HepG2 (cell line): Measurements from ENCODE around the gene PMVK. TPM values are rescaled to one million over a fixed set of nuclear protein-coding genes. Genes with fewer than 3 reads are reported as not detected.
A peak's percentile ranks its signal among the peaks of the same experiment; 100 is the strongest.

ENCODE experiments used
- ESRRA ChIP-seq: sonication (generic); formaldehyde crosslinking; IDR thresholded peaks from 2 replicates; pipeline ENCODE4 v1.5.1; 2020; ENCODE audit warnings: mild to moderate bottlenecking, low read depth, missing genetic modification reagents
- FOXP1 ChIP-seq, 2 experiments: fragments of 450-650 bp in 1 of 2; IDR thresholded peaks; 2 replicates each; pipeline ENCODE4 v1.6.1; 2017 to 2018; ENCODE audit warnings: antibody characterized with exemption in 1 of 2
- MAFF ChIP-seq: IDR thresholded peaks from 2 replicates; pipeline ENCODE4 v1.6.1; 2011; ENCODE audit warnings: low read depth, low read length, improper control_type of control experiment
- NFYB ChIP-seq: sonication (generic); formaldehyde crosslinking; IDR thresholded peaks from 2 replicates; pipeline ENCODE4 v1.4.0; 2020; ENCODE audit warnings: missing genetic modification reagents
- NPAS2 ChIP-seq: sonication (generic); formaldehyde crosslinking; IDR thresholded peaks from 2 replicates; pipeline ENCODE4 v1.8.0; 2022; ENCODE audit warnings: mild to moderate bottlenecking, missing genetic modification reagents, borderline replicate concordance
- PHB2 ChIP-seq: fragments of 450-650 bp; IDR thresholded peaks from 2 replicates; pipeline ENCODE4 v1.6.1; 2018; ENCODE audit not compliant: partially characterized antibody
- SALL1 ChIP-seq: sonication (generic); formaldehyde crosslinking; IDR thresholded peaks from 2 replicates; pipeline ENCODE4 v1.8.0; 2022; ENCODE audit warnings: mild to moderate bottlenecking, missing genetic modification reagents
- SP2 ChIP-seq: sonication (generic); formaldehyde crosslinking; IDR thresholded peaks from 2 replicates; pipeline ENCODE4 v1.5.1; 2020; ENCODE audit warnings: mild to moderate bottlenecking, missing genetic modification reagents
- ZBTB7B ChIP-seq: sonication (generic); formaldehyde crosslinking; IDR thresholded peaks from 2 replicates; pipeline ENCODE4 v1.4.0; 2020; ENCODE audit warnings: missing genetic modification reagents
- ZFP82 ChIP-seq: sonication (generic); formaldehyde crosslinking; IDR thresholded peaks from 2 replicates; pipeline ENCODE4 v1.5.1; 2020; ENCODE audit warnings: mild to moderate bottlenecking, missing genetic modification reagents, borderline replicate concordance
- ZNF335 ChIP-seq: sonication (generic); formaldehyde crosslinking; IDR thresholded peaks from 2 replicates; pipeline ENCODE4 v1.4.0; 2020; ENCODE audit warnings: missing genetic modification reagents
- ZNF644 ChIP-seq: IDR thresholded peaks from 2 replicates; pipeline ENCODE4 v1.6.1; 2016; ENCODE audit warnings: low read depth
- ZNF709 ChIP-seq: sonication (generic); formaldehyde crosslinking; IDR thresholded peaks from 2 replicates; pipeline ENCODE4 v1.5.0; 2020; ENCODE audit warnings: mild to moderate bottlenecking, missing genetic modification reagents
- ZNF768 ChIP-seq: sonication (generic); formaldehyde crosslinking; IDR thresholded peaks from 2 replicates; pipeline ENCODE4 v1.4.0; 2020; ENCODE audit warnings: missing genetic modification reagents
- ZNF775 ChIP-seq: sonication (generic); formaldehyde crosslinking; IDR thresholded peaks from 2 replicates; pipeline ENCODE4 v1.4.0; 2020; ENCODE audit warnings: missing genetic modification reagents, mild to moderate bottlenecking, moderate library complexity, borderline replicate concordance
- ZSCAN21 ChIP-seq: sonication (generic); formaldehyde crosslinking; IDR thresholded peaks from 2 replicates; pipeline ENCODE4 v1.8.0; 2022; ENCODE audit warnings: mild to moderate bottlenecking, missing genetic modification reagents, moderate library complexity, borderline replicate concordance
- ZSCAN31 ChIP-seq: sonication (generic); formaldehyde crosslinking; IDR thresholded peaks from 2 replicates; pipeline ENCODE4 v1.5.0; 2020; ENCODE audit warnings: low read depth, mild to moderate bottlenecking, missing genetic modification reagents
- polyA plus RNA-seq, 8 experiments: library from polyadenylated mRNA; depleted of rRNA in 3 of 8; stranded (reverse) in 7 of 8; unstranded in 1 of 8; fragments of >200 nt; fragmentation: Illumina TruSeq in 4 of 8; extraction: Trizol in 4 of 8; gene quantifications; 2 replicates each; pipeline versions ENCODE4 v1.2.1 to v1.2.3, GENCODE V29; 2011 to 2016; ENCODE audit warnings: low read depth in 4 of 8, missing spikeins in 1 of 8, mixed read lengths in 1 of 8; ENCODE audit not compliant: insufficient read depth in 1 of 8
- total RNA-seq, 5 experiments: library from RNA; depleted of rRNA; stranded (reverse); fragments of >200 nt; fragmentation: Illumina TruSeq; extraction: Trizol; gene quantifications; 2 replicates each; pipeline ENCODE4 v1.2.3, GENCODE V29; 2016; ENCODE audit warnings: low read depth in 1 of 5
- TF ChIP-seq, protein P1 (sequence below): sonication (generic); formaldehyde crosslinking; conservative IDR thresholded peaks from 2 replicates; pipeline ENCODE4 v1.4.0; 2020; ENCODE audit warnings: missing genetic modification reagents
- TF ChIP-seq, protein P2 (sequence below): sonication (generic); formaldehyde crosslinking; IDR thresholded peaks from 2 replicates; pipeline ENCODE4 v1.5.1; 2020; ENCODE audit warnings: missing genetic modification reagents, mild to moderate bottlenecking, borderline replicate concordance
- TF ChIP-seq, protein P3 (sequence below): sonication (generic); formaldehyde crosslinking; IDR thresholded peaks from 2 replicates; pipeline ENCODE4 v1.9.0; 2021; ENCODE audit warnings: missing genetic modification reagents, mild to moderate bottlenecking, borderline replicate concordance
- TF ChIP-seq, protein P4 (sequence below): IDR thresholded peaks from 2 replicates; pipeline ENCODE4 v1.6.1; 2016; ENCODE audit warnings: missing compliant biosample characterization, missing genetic modification reagents, borderline replicate concordance

PMVK gene
- total and polyA plus RNA-seq, 2 of the 13 experiments (the other 11 are each of a cell fraction or from before 2014, with no cell fraction given), result 3.9 to 12.6 TPM

DNA sequence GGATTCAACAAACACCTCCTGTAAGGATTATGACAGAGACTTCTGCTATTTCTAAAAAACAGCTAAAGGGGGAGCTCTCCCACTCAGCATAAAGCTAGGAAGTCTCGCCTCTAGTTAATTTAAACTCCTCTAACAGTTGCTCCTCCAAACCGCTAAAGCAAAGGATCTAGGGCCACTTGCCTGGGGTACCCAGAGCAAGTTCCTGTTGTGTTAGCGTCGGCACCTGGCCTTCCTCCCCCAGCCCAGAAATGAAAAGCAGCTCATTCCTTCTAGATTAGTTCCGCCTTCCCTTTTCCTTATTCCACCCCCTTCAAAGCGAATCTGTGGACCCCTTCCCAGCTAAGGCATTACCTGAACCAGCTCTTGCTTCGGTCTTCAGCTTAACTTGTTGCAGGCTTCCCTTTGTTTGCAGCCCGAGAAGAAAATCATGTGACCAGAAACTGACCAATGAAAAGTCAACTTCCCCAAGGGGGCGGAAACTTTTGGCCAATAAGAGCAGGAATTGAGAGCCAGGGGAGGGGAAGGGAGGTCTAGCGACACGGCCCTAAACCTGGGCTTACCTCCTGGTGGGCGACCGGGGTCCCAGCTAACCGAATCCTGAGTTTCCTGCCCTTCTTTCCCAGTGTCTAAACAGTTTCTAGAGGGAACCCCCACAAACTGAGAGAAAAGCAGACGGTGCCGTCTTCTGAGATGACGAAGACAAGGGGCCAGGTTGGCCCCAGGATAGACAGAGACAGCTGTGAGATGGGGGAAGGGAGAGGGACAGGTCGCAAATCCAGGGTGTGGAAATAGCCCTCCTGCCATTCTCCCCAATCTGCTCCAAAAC, 19.4 kb upstream of the PMVK start, which contains the start of gene PBXIP1 (continued):
- TF ChIP-seq ZNF644 (CRISPR knock-in tag) (no peak), ZNF709 (no peak), PHB2 (no peak), ESRRA (CRISPR knock-in tag) (no peak), SALL1 (CRISPR knock-in tag) (no peak), FOXP1 (IDR thresholded peaks at IDR 0.05) (no peak), FOXP1 (CRISPR knock-in tag; IDR thresholded peaks at IDR 0.05) (no peak), NPAS2 (CRISPR knock-in tag) (no peak), ZBTB7B (CRISPR knock-in tag) (peak; percentile 53; the same call in 1 of the 2 replicates), ZNF335 (peak; percentile 76; the same call in 1 of the 2 replicates), ZNF768 (CRISPR knock-in tag) (no peak), ZFP82 (CRISPR knock-in tag) (no peak), SP2 (CRISPR knock-in tag) (peak; percentile 81), ZSCAN21 (CRISPR knock-in tag) (no peak), ZSCAN31 (no peak), NFYB (CRISPR knock-in tag) (peak; percentile 85), ZNF775 (no peak), MAFF (no peak)
- TF ChIP-seq, protein P1, sequence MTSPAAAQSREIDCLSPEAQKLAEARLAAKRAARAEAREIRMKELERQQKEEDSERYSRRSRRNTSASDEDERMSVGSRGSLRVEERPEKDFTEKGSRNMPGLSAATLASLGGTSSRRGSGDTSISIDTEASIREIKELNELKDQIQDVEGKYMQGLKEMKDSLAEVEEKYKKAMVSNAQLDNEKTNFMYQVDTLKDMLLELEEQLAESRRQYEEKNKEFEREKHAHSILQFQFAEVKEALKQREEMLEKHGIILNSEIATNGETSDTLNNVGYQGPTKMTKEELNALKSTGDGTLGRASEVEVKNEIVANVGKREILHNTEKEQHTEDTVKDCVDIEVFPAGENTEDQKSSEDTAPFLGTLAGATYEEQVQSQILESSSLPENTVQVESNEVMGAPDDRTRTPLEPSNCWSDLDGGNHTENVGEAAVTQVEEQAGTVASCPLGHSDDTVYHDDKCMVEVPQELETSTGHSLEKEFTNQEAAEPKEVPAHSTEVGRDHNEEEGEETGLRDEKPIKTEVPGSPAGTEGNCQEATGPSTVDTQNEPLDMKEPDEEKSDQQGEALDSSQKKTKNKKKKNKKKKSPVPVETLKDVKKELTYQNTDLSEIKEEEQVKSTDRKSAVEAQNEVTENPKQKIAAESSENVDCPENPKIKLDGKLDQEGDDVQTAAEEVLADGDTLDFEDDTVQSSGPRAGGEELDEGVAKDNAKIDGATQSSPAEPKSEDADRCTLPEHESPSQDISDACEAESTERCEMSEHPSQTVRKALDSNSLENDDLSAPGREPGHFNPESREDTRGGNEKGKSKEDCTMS (CRISPR knock-in tag), result no peak
- TF ChIP-seq, protein P2, sequence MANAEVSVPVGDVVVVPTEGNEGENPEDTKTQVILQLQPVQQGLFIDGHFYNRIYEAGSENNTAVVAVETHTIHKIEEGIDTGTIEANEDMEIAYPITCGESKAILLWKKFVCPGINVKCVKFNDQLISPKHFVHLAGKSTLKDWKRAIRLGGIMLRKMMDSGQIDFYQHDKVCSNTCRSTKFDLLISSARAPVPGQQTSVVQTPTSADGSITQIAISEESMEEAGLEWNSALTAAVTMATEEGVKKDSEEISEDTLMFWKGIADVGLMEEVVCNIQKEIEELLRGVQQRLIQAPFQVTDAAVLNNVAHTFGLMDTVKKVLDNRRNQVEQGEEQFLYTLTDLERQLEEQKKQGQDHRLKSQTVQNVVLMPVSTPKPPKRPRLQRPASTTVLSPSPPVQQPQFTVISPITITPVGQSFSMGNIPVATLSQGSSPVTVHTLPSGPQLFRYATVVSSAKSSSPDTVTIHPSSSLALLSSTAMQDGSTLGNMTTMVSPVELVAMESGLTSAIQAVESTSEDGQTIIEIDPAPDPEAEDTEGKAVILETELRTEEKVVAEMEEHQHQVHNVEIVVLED (CRISPR knock-in tag), result no peak
- TF ChIP-seq, protein P3, sequence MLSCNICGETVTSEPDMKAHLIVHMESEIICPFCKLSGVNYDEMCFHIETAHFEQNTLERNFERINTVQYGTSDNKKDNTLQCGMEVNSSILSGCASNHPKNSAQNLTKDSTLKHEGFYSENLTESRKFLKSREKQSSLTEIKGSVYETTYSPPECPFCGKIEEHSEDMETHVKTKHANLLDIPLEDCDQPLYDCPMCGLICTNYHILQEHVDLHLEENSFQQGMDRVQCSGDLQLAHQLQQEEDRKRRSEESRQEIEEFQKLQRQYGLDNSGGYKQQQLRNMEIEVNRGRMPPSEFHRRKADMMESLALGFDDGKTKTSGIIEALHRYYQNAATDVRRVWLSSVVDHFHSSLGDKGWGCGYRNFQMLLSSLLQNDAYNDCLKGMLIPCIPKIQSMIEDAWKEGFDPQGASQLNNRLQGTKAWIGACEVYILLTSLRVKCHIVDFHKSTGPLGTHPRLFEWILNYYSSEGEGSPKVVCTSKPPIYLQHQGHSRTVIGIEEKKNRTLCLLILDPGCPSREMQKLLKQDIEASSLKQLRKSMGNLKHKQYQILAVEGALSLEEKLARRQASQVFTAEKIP (CRISPR knock-in tag), result no peak
- TF ChIP-seq, protein P4, sequence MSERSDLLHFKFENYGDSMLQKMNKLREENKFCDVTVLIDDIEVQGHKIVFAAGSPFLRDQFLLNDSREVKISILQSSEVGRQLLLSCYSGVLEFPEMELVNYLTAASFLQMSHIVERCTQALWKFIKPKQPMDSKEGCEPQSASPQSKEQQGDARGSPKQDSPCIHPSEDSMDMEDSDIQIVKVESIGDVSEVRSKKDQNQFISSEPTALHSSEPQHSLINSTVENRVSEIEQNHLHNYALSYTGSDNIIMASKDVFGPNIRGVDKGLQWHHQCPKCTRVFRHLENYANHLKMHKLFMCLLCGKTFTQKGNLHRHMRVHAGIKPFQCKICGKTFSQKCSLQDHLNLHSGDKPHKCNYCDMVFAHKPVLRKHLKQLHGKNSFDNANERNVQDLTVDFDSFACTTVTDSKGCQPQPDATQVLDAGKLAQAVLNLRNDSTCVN (CRISPR knock-in tag), result no peak
